HepG2 (cell line): ENCODE measurements around the gene C5AR2. TPM values are rescaled to one million over a fixed set of nuclear protein-coding genes. Genes with fewer than 3 reads are reported as not detected.
A peak's percentile ranks its signal among the peaks of the same experiment; 100 is the strongest.

Source experiments
- AGO1 ChIP-seq: fragments of 200-400 bp; formaldehyde crosslinking; IDR thresholded peaks from 2 replicates; pipeline ENCODE4 v1.6.1; 2017; ENCODE audit warnings: mild to moderate bottlenecking, low read depth, low read length, moderate library complexity; ENCODE audit not compliant: poor library complexity, severe bottlenecking
- CHD2 ChIP-seq: IDR thresholded peaks from 2 replicates; pipeline ENCODE4 v1.6.1; 2011; ENCODE audit warnings: low read depth, low read length, improper control_type of control experiment
- DRAP1 ChIP-seq: IDR thresholded peaks from 2 replicates; pipeline ENCODE4 v1.6.1; 2016; ENCODE audit warnings: missing genetic modification reagents, missing compliant biosample characterization
- HMG20A ChIP-seq: IDR thresholded peaks from 2 replicates; pipeline ENCODE4 v1.6.1; 2016; ENCODE audit warnings: borderline replicate concordance
- HOXA5 ChIP-seq: sonication (generic); formaldehyde crosslinking; IDR thresholded peaks from 2 replicates; pipeline ENCODE4 v1.4.0; 2020; ENCODE audit warnings: missing genetic modification reagents
- IRX3 ChIP-seq: sonication (generic); formaldehyde crosslinking; IDR thresholded peaks from 2 replicates; pipeline ENCODE4 v1.8.1; 2023; ENCODE audit warnings: mild to moderate bottlenecking, low read depth, missing genetic modification reagents, borderline replicate concordance
- KDM3A ChIP-seq: IDR thresholded peaks from 2 replicates; pipeline ENCODE4 v1.6.1; 2018; ENCODE audit warnings: low read depth, missing compliant biosample characterization
- PAX8 ChIP-seq: sonication (generic); formaldehyde crosslinking; IDR thresholded peaks from 2 replicates; pipeline ENCODE4 v1.8.0; 2022; ENCODE audit warnings: mild to moderate bottlenecking, missing genetic modification reagents, borderline replicate concordance
- PHB2 ChIP-seq: fragments of 450-650 bp; IDR thresholded peaks from 2 replicates; pipeline ENCODE4 v1.6.1; 2018; ENCODE audit not compliant: partially characterized antibody
- RFXAP ChIP-seq: sonication (generic); formaldehyde crosslinking; IDR thresholded peaks from 2 replicates; pipeline ENCODE4 v1.4.0; 2020; ENCODE audit warnings: missing genetic modification reagents, borderline replicate concordance
- SIX1 ChIP-seq: sonication (generic); formaldehyde crosslinking; IDR thresholded peaks from 2 replicates; pipeline ENCODE4 v1.4.0; 2020; ENCODE audit warnings: missing genetic modification reagents, borderline replicate concordance
- SP2 ChIP-seq: sonication (generic); formaldehyde crosslinking; IDR thresholded peaks from 2 replicates; pipeline ENCODE4 v1.5.1; 2020; ENCODE audit warnings: mild to moderate bottlenecking, missing genetic modification reagents
- TBX3 ChIP-seq: fragments of 450-650 bp; IDR thresholded peaks from 2 replicates; pipeline ENCODE4 v1.6.1; 2017; ENCODE audit warnings: antibody characterized with exemption, mild to moderate bottlenecking, inconsistent platforms, borderline replicate concordance
- TGIF2 ChIP-seq: IDR thresholded peaks from 2 replicates; pipeline ENCODE4 v1.6.1; 2016; ENCODE audit warnings: control low read depth, missing compliant biosample characterization
- XRCC5 ChIP-seq: fragments of 200-400 bp; formaldehyde crosslinking; optimal IDR thresholded peaks from 2 replicates; pipeline ENCODE3; 2017; ENCODE audit warnings: mild to moderate bottlenecking, low read length
- ZNF18 ChIP-seq: sonication (generic); formaldehyde crosslinking; IDR thresholded peaks from 2 replicates; pipeline ENCODE4 v1.8.0; 2022; ENCODE audit warnings: mild to moderate bottlenecking, missing genetic modification reagents; ENCODE audit not compliant: insufficient replicate concordance
- ZNF235 ChIP-seq: sonication (generic); formaldehyde crosslinking; IDR thresholded peaks from 2 replicates; pipeline ENCODE4 v1.8.1; 2023; ENCODE audit warnings: mild to moderate bottlenecking, missing genetic modification reagents, borderline replicate concordance
- ZNF276 ChIP-seq: sonication (generic); formaldehyde crosslinking; IDR thresholded peaks from 2 replicates; pipeline ENCODE4 v1.4.0; 2020; ENCODE audit warnings: mild to moderate bottlenecking, low read depth, missing genetic modification reagents
- ZNF317 ChIP-seq: sonication (generic); formaldehyde crosslinking; IDR thresholded peaks from 2 replicates; pipeline ENCODE4 v1.5.0; 2020; ENCODE audit warnings: mild to moderate bottlenecking, missing genetic modification reagents
- ZNF337 ChIP-seq: sonication (generic); formaldehyde crosslinking; IDR thresholded peaks from 2 replicates; pipeline ENCODE4 v1.5.1; 2020; ENCODE audit warnings: missing genetic modification reagents, low read depth, mild to moderate bottlenecking, borderline replicate concordance
- ZNF556 ChIP-seq: sonication (generic); formaldehyde crosslinking; IDR thresholded peaks from 2 replicates; pipeline ENCODE4 v1.4.0; 2020; ENCODE audit warnings: mild to moderate bottlenecking, missing genetic modification reagents, borderline replicate concordance
- ZNF567 ChIP-seq: sonication (generic); formaldehyde crosslinking; IDR thresholded peaks from 2 replicates; pipeline ENCODE4 v1.8.1; 2023; ENCODE audit warnings: mild to moderate bottlenecking, missing genetic modification reagents, borderline replicate concordance
- ZNF709 ChIP-seq: sonication (generic); formaldehyde crosslinking; IDR thresholded peaks from 2 replicates; pipeline ENCODE4 v1.5.0; 2020; ENCODE audit warnings: mild to moderate bottlenecking, missing genetic modification reagents
- ZSCAN20 ChIP-seq: sonication (generic); formaldehyde crosslinking; IDR thresholded peaks from 2 replicates; pipeline ENCODE4 v1.4.0; 2020; ENCODE audit warnings: missing genetic modification reagents, mild to moderate bottlenecking, borderline replicate concordance
- polyA plus RNA-seq, 8 experiments: library from polyadenylated mRNA; depleted of rRNA in 3 of 8; stranded (reverse) in 7 of 8; unstranded in 1 of 8; fragments of >200 nt; fragmentation: Illumina TruSeq in 4 of 8; extraction: Trizol in 4 of 8; gene quantifications; 2 replicates each; pipeline versions ENCODE4 v1.2.1 to v1.2.3, GENCODE V29; 2011 to 2016; ENCODE audit warnings: low read depth in 4 of 8, missing spikeins in 1 of 8, mixed read lengths in 1 of 8; ENCODE audit not compliant: insufficient read depth in 1 of 8
- total RNA-seq, 5 experiments: library from RNA; depleted of rRNA; stranded (reverse); fragments of >200 nt; fragmentation: Illumina TruSeq; extraction: Trizol; gene quantifications; 2 replicates each; pipeline ENCODE4 v1.2.3, GENCODE V29; 2016; ENCODE audit warnings: low read depth in 1 of 5

The C5AR2 gene
- total and polyA plus RNA-seq, 2 of the 13 experiments (the other 11 are each of a cell fraction or from before 2014, with no cell fraction given): 0.09 to 0.24 TPM

GRCh38 chr19:47353307-47353712 lies 21.3 kb downstream of the C5AR2 start (continued):
- TF ChIP-seq DRAP1 (CRISPR knock-in tag) (peak; percentile 36), SIX1 (CRISPR knock-in tag) (no peak), SP2 (CRISPR knock-in tag) (no peak), ZNF556 (CRISPR knock-in tag) (no peak), TBX3 (no peak), KDM3A (0 out of 2 replicates have a peak, but pooled peaks have one; percentile 62), ZNF567 (CRISPR knock-in tag) (no peak), AGO1 (no peak), PAX8 (CRISPR knock-in tag) (no peak), ZNF276 (no peak), ZNF317 (CRISPR knock-in tag) (no peak), IRX3 (no peak), PHB2 (no peak), ZNF235 (CRISPR knock-in tag) (no peak), CHD2 (no peak), TGIF2 (CRISPR knock-in tag) (no peak), HMG20A (CRISPR knock-in tag) (peak; percentile 22; the same call in 1 of the 2 replicates), ZSCAN20 (CRISPR knock-in tag) (no peak), ZNF337 (CRISPR knock-in tag) (no peak), XRCC5 (peak; percentile 39), HOXA5 (CRISPR knock-in tag) (no peak), ZNF709 (no peak), ZNF18 (peak; percentile 53), RFXAP (CRISPR knock-in tag) (no peak)
